ENCODE measurements around the gene CCDC12.

DNA sequence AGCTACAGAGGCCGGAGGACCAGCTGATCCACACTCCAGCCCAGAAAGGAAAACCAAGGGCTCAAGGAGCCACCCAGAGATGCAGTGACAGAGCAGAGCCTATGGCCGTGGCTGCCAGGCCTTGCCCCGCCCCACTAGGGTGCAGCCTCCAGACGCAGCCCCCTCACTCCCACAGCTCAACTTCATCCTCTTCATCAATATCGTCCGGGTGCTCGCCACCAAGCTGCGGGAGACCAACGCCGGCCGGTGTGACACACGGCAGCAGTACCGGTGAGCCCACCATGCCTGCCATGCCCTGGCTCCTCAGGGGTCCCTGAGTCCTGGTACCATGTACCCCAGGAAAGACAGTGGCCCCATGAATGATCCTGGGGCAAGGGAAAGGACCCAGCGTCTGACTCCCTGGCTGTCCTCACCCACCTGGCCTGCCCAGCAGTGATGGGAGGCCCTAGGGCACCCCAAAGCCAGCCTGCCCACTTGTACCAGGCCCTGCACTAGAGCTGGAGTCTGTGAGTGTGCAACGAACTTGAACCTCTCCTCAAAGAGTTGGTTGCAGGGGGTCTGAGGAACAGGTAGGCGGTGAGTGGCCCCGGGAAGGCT, 74.9 kb downstream of the CCDC12 start:
- TF ChIP-seq, protein P1, sequence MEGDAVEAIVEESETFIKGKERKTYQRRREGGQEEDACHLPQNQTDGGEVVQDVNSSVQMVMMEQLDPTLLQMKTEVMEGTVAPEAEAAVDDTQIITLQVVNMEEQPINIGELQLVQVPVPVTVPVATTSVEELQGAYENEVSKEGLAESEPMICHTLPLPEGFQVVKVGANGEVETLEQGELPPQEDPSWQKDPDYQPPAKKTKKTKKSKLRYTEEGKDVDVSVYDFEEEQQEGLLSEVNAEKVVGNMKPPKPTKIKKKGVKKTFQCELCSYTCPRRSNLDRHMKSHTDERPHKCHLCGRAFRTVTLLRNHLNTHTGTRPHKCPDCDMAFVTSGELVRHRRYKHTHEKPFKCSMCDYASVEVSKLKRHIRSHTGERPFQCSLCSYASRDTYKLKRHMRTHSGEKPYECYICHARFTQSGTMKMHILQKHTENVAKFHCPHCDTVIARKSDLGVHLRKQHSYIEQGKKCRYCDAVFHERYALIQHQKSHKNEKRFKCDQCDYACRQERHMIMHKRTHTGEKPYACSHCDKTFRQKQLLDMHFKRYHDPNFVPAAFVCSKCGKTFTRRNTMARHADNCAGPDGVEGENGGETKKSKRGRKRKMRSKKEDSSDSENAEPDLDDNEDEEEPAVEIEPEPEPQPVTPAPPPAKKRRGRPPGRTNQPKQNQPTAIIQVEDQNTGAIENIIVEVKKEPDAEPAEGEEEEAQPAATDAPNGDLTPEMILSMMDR (IDR thresholded peaks at IDR 0.05) = no peak
- TF ChIP-seq ZFX (IDR thresholded peaks at IDR 0.05; ENCODE audit: borderline replicate concordance) = no peak
